Measurements from ENCODE around the gene BCL6B. TPM values are rescaled to one million over a fixed set of nuclear protein-coding genes. Genes with fewer than 3 reads are reported as not detected.

The BCL6B gene
- total and polyA plus RNA-seq, 2 of the 4 experiments (the other 2 are of a cell fraction): not detected

GRCh38 chr17:7043497-7044198 is 20.8 kb downstream of the BCL6B start, which contains the start of gene SLC16A11:
Gene SLC16A11, minus strand, starts transcription at chr17:7044092. Its CDS starts 579 bp downstream, at chr17:7043513.
- Histone ChIP-seq H2BK15ac (ENCODE audit: low read depth, low read length) (no peak within 1 kb of the TSS), H2BK20ac (ENCODE audit: low read depth, low read length) (no peak within 1 kb of the TSS), H4K20me1 (ENCODE audit: insufficient read depth, low read length) (no peaks in the 10 kb centered on the region), H3K18ac (ENCODE audit: low read depth, low read length) (no peak within 1 kb of the TSS), H3K14ac (replicated peaks; ENCODE audit: low read depth, low read length) (no peak within 1 kb of the TSS), H2BK120ac (ENCODE audit: low read depth, low read length) (no peak within 1 kb of the TSS), H3K4ac (ENCODE audit: low read depth, low read length) (no peak within 1 kb of the TSS), H3K23ac (ENCODE audit: low read depth, low read length) (no peak within 1 kb of the TSS), H3K4me2 (ENCODE audit: low read depth, low read length) (peak within 1 kb of the TSS; percentile 65), H3K9ac (ENCODE audit: low read depth, low read length) (no peak within 1 kb of the TSS), H2AK5ac (ENCODE audit: low read depth, low read length) (no peak within 1 kb of the TSS), H3K4me3 (ENCODE audit: insufficient read depth, low read depth, low read length) (peak within 1 kb of the TSS; percentile 33), H3K36me3 (ENCODE audit: control insufficient read depth, insufficient read depth, low read length) (no peaks in the 10 kb centered on the region), H3K56ac (ENCODE audit: extremely low read depth, insufficient read depth, low read length) (no peak within 1 kb of the TSS), H3K9me3 (ENCODE audit: control insufficient read depth, insufficient read depth, low read length) (no peaks in the 10 kb centered on the region), H3K4me1 (ENCODE audit: control insufficient read depth, insufficient read depth, low read length) (peaks cover 6% of the 10 kb centered on the region), H2AFZ (replicated peaks; ENCODE audit: low read length, poor library complexity) (peak within 1 kb of the TSS; percentile 89), H3K79me1 (ENCODE audit: low read depth in 1 of 2, low read length in 2 of 2) (no peaks in the 10 kb centered on the region), H3K27ac (ENCODE audit: insufficient read depth, low read length) (no peak within 1 kb of the TSS), H4K5ac (ENCODE audit: low read depth, low read length) (no peak within 1 kb of the TSS), H3K9me1 (ENCODE audit: insufficient read depth, low read length) (no peaks in the 10 kb centered on the region), H4K91ac (ENCODE audit: insufficient read depth, low read depth, low read length) (no peak within 1 kb of the TSS), H2AK9ac (replicated peaks; ENCODE audit: low read depth, low read length, poor library complexity) (peak within 1 kb of the TSS; percentile 56), H3K27me3 (ENCODE audit: control insufficient read depth, insufficient read depth, low read length) (peaks cover 29% of the 10 kb centered on the region), H2BK5ac (ENCODE audit: low read depth, low read length, poor library complexity, severe bottlenecking) (no peak within 1 kb of the TSS), H4K8ac (ENCODE audit: low read depth in 2 of 2, low read length in 2 of 2) (peak within 1 kb of the TSS in 1 of 2 experiments; percentile 32; a peak in 1 of 4 replicates)
- in situ Hi-C loops (cut with MboI; ENCODE audit: low sequenced_read_pairs) (loop anchor here (10.0 kb wide), 1 partner anchor 261 kb away; the partner anchor contains the start of gene EIF5A), dilution Hi-C loops (cut with HindIII; ENCODE audit: low sequenced_read_pairs, unreplicated experiment) (no loop called here), intact Hi-C loops (cut with micrococcal nuclease) (loop anchor here (10.0 kb wide), 1 partner anchor 521 kb away; the partner anchor contains the start of gene SENP3)
- ChIA-PET POLR2A (ENCODE audit: unreplicated experiment) (no interaction called here), CTCF (interaction anchor here (0.6 kb wide), 1 partner anchor 356 kb away, joined by 3 read pairs; no protein-coding TSS in a partner anchor)
- BruUV-seq (replicated peaks): no TSS peak
- ATAC-seq (ENCODE audit: low read depth) (peak; percentile 42), DNase-seq (peak; percentile 21)
- WGBS, 2 experiments (ENCODE audit: extremely low coverage in 2 of 2, insufficient read length in 1 of 2): no CpG with 5 or more reads among the region's 58 CpGs
- TF ChIP-seq POLR2A (IDR thresholded peaks at IDR 0.05; ENCODE audit: low read depth, low read length) (no peak), MAFK (IDR thresholded peaks at IDR 0.05; ENCODE audit: low read depth, low read length) (no peak), SMC3 (IDR thresholded peaks at IDR 0.05; ENCODE audit: low read depth, low read length) (no peak), ELK1 (IDR thresholded peaks at IDR 0.05; ENCODE audit: borderline replicate concordance, low read depth, low read length) (no peak), USF2 (IDR thresholded peaks at IDR 0.05; ENCODE audit: low read depth, low read length) (no peak), RCOR1 (IDR thresholded peaks at IDR 0.05; ENCODE audit: insufficient replicate concordance, low read length) (no peak), CTCF (conservative IDR thresholded peaks at IDR 0.05; ENCODE audit: low read depth, low read length) (no peak), CEBPB (IDR thresholded peaks at IDR 0.05; ENCODE audit: low read depth, low read length) (no peak), FOS (IDR thresholded peaks at IDR 0.05; ENCODE audit: low read depth, low read length) (no peak), MAZ (IDR thresholded peaks at IDR 0.05; ENCODE audit: borderline replicate concordance, low read depth, low read length) (no peak; the same call in 1 of the 2 replicates), NFE2L2 (IDR thresholded peaks at IDR 0.05; ENCODE audit: low read depth, low read length) (no peak), BHLHE40 (IDR thresholded peaks at IDR 0.05; ENCODE audit: low read depth, low read length) (no peak), RAD21 (IDR thresholded peaks at IDR 0.05; ENCODE audit: low read length) (no peak), RFX5 (IDR thresholded peaks at IDR 0.05; ENCODE audit: low read depth, low read length) (no peak), CHD1 (IDR thresholded peaks at IDR 0.05; ENCODE audit: low read depth, low read length) (no peak)
